ENCODE measurements around the gene APLP2.

DNA sequence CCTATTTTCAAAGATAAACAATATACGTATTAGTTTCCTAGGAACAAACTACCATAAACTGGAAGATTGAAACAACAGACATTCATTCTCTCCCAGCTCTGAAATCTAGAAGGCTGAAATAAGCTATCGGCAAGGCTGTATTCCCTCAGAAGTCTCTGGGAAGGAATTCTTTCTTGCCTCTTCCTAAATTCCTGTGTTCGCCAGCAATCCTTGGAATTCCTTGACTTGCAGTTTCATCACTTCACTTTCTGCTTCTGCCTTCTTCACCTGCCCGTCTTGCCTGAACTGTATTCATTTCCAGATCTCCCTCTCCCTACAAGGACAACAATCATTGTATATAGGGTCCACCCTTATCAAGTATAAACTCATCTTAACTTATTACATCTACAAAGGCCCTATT lies 49.4 kb upstream of the APLP2 start:
- TF ChIP-seq, protein P1, sequence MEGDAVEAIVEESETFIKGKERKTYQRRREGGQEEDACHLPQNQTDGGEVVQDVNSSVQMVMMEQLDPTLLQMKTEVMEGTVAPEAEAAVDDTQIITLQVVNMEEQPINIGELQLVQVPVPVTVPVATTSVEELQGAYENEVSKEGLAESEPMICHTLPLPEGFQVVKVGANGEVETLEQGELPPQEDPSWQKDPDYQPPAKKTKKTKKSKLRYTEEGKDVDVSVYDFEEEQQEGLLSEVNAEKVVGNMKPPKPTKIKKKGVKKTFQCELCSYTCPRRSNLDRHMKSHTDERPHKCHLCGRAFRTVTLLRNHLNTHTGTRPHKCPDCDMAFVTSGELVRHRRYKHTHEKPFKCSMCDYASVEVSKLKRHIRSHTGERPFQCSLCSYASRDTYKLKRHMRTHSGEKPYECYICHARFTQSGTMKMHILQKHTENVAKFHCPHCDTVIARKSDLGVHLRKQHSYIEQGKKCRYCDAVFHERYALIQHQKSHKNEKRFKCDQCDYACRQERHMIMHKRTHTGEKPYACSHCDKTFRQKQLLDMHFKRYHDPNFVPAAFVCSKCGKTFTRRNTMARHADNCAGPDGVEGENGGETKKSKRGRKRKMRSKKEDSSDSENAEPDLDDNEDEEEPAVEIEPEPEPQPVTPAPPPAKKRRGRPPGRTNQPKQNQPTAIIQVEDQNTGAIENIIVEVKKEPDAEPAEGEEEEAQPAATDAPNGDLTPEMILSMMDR (IDR thresholded peaks at IDR 0.05): no peak
- TF ChIP-seq POLR2A (IDR thresholded peaks at IDR 0.05): no peak
- TF ChIP-seq POLR2AphosphoS5 (IDR thresholded peaks at IDR 0.05): no peak
